GM23338 (cell line): ENCODE data around the gene PGBD5. TPM values are rescaled to one million over a fixed set of nuclear protein-coding genes. Genes with fewer than 3 reads are reported as not detected.

ENCODE experiments used
- ATAC-seq: fragments of 200-7000 bp; cut with Tn5 transposase; 3 replicates; pipeline ENCODE4 v1.9.1; 2020
- DNase-seq: peaks from one replicate; pipeline ENCODE4 v3.0.0-alpha.2; 2015; ENCODE audit warnings: low spot score
- H2AFZ ChIP-seq: fragments of 200-600 bp; sonication (generic); 2 replicates; pipeline ENCODE4 v1.8.0; 2016; ENCODE audit warnings: antibody characterized with exemption, mild to moderate bottlenecking, moderate library complexity
- H3F3A ChIP-seq: fragments of 200-600 bp; sonication (generic); replicated peaks from 2 replicates; pipeline ENCODE4 v1.8.0; 2017; ENCODE audit warnings: antibody characterized with exemption, mixed run types, low read depth
- H3K27ac ChIP-seq: fragments of 200-600 bp; sonication (generic); 2 replicates; pipeline ENCODE4 v1.6.1; 2016; ENCODE audit warnings: low read depth
- H3K27me3 ChIP-seq: fragments of 200-600 bp; sonication (generic); 2 replicates; pipeline ENCODE4 v1.8.0; 2016; ENCODE audit warnings: mild to moderate bottlenecking, mixed run types, moderate library complexity; ENCODE audit not compliant: insufficient read depth
- H3K36me3 ChIP-seq: fragments of 200-600 bp; sonication (generic); 2 replicates; pipeline ENCODE4 v1.8.0; 2016; ENCODE audit warnings: mild to moderate bottlenecking; ENCODE audit not compliant: insufficient read depth
- H3K4me1 ChIP-seq: fragments of 200-600 bp; sonication (generic); 2 replicates; pipeline ENCODE4 v1.8.0; 2016; ENCODE audit warnings: mild to moderate bottlenecking, moderate library complexity; ENCODE audit not compliant: insufficient read depth
- H3K4me2 ChIP-seq: fragments of 200-600 bp; sonication (generic); 2 replicates; pipeline ENCODE4 v1.7.1; 2017; ENCODE audit warnings: mixed run types
- H3K4me3 ChIP-seq: fragments of 200-600 bp; sonication (generic); 2 replicates; pipeline ENCODE4 v1.6.1; 2016; ENCODE audit warnings: mixed run types
- H3K79me2 ChIP-seq: fragments of 200-600 bp; sonication (generic); replicated peaks from 2 replicates; pipeline ENCODE4 v1.8.0; 2017; ENCODE audit warnings: mild to moderate bottlenecking; ENCODE audit not compliant: insufficient read depth
- H3K9me2 ChIP-seq: fragments of 200-600 bp; sonication (generic); 2 replicates; pipeline ENCODE4 v1.8.0; 2017; ENCODE audit not compliant: insufficient read depth
- H4K20me1 ChIP-seq: fragments of 200-600 bp; sonication (generic); replicated peaks from 2 replicates; pipeline ENCODE4 v1.8.0; 2017; ENCODE audit warnings: mild to moderate bottlenecking; ENCODE audit not compliant: insufficient read depth
- H3K27ac Mint-ChIP-seq: 2 replicates; pipeline ENCODE4 v1.8.0; 2020; ENCODE audit warnings: inconsistent platforms, mild to moderate bottlenecking, moderate library complexity, mixed read lengths
- H3K27me3 Mint-ChIP-seq: 3 replicates; pipeline ENCODE4 v1.8.0; 2022; ENCODE audit warnings: low read depth, mild to moderate bottlenecking, moderate library complexity, mixed read lengths, inconsistent platforms; ENCODE audit not compliant: insufficient read depth, poor library complexity
- H3K36me3 Mint-ChIP-seq: 3 replicates; pipeline ENCODE4 v1.8.0; 2021; ENCODE audit warnings: low read depth, mild to moderate bottlenecking, inconsistent platforms, moderate library complexity, mixed read lengths
- H3K4me1 Mint-ChIP-seq: 3 replicates; pipeline ENCODE4 v1.8.0; 2020; ENCODE audit warnings: mild to moderate bottlenecking, inconsistent platforms, mixed read lengths
- H3K4me3 Mint-ChIP-seq: 3 replicates; pipeline ENCODE4 v1.8.0; 2021; ENCODE audit warnings: moderate library complexity, mild to moderate bottlenecking, inconsistent platforms, mixed read lengths
- H3K9me3 Mint-ChIP-seq: 3 replicates; pipeline ENCODE4 v1.8.0; 2020; ENCODE audit warnings: moderate library complexity, mild to moderate bottlenecking, inconsistent platforms, mixed read lengths
- CREB1 ChIP-seq: fragments of 250-450 bp; sonication (Bioruptor Pico); IDR thresholded peaks from 2 replicates; pipeline ENCODE4 v1.5.0; 2020; ENCODE audit warnings: low read depth, mild to moderate bottlenecking, moderate library complexity
- CTCF ChIP-seq, 2 experiments: fragments of 200-600 bp in 1 of 2; sonication (generic) in 1 of 2; conservative IDR thresholded peaks; 2 replicates each; pipeline versions ENCODE4 v1.5.1 to v1.6.1; 2016 to 2017; ENCODE audit warnings: antibody characterized with exemption in 2 of 2, low read depth in 2 of 2, mild to moderate bottlenecking in 2 of 2, moderate library complexity in 1 of 2
- ETS1 ChIP-seq: IDR thresholded peaks from 2 replicates; pipeline ENCODE4 v1.6.1; 2016; ENCODE audit warnings: antibody characterized with exemption
- EZH2 ChIP-seq: fragments of 200-600 bp; sonication (generic); IDR thresholded peaks from one replicate; pipeline ENCODE4 v1.8.0; 2017; ENCODE audit warnings: antibody characterized with exemption, mild to moderate bottlenecking, low read depth; ENCODE audit not compliant: unreplicated experiment
- EZH2phosphoT487 ChIP-seq: fragments of 200-600 bp; sonication (generic); IDR thresholded peaks from one replicate; pipeline ENCODE4 v1.8.1; 2018; ENCODE audit warnings: antibody characterized with exemption; ENCODE audit not compliant: unreplicated experiment
- JUNB ChIP-seq: IDR thresholded peaks from one replicate; pipeline ENCODE4 v1.6.1; 2016; ENCODE audit warnings: antibody characterized with exemption; ENCODE audit not compliant: unreplicated experiment
- NANOG ChIP-seq: IDR thresholded peaks from 2 replicates; pipeline ENCODE4 v1.6.1; 2016; ENCODE audit warnings: antibody characterized with exemption, borderline replicate concordance
- POLR2AphosphoS5 ChIP-seq: IDR thresholded peaks from 2 replicates; pipeline ENCODE4 v1.6.1; 2016; ENCODE audit warnings: antibody characterized with exemption, low read depth
- REST ChIP-seq: IDR thresholded peaks from one replicate; pipeline ENCODE4 v1.6.1; 2018; ENCODE audit warnings: antibody characterized with exemption; ENCODE audit not compliant: unreplicated experiment
- STAT1 ChIP-seq: IDR thresholded peaks from one replicate; pipeline ENCODE4 v1.6.1; 2016; ENCODE audit warnings: antibody characterized with exemption; ENCODE audit not compliant: unreplicated experiment
- ZNF114 ChIP-seq: fragments of 250-450 bp; sonication (Bioruptor Pico); IDR thresholded peaks from 2 replicates; pipeline ENCODE4 v1.5.0; 2020; ENCODE audit warnings: mild to moderate bottlenecking, moderate library complexity
- ZNF331 ChIP-seq: fragments of 250-450 bp; sonication (Bioruptor Pico); IDR thresholded peaks from 2 replicates; pipeline ENCODE4 v1.5.0; 2020; ENCODE audit warnings: low read depth, mild to moderate bottlenecking, moderate library complexity
- polyA plus RNA-seq: library from polyadenylated mRNA; unstranded; fragments of >200 nt; fragmentation: Nextera tagmentation; extraction: Ambion mirVana; gene quantifications from 2 replicates; pipeline ENCODE4 v1.2.1, GENCODE V29; 2016
- total RNA-seq: library from RNA; depleted of rRNA; stranded (reverse); fragments of >200 nt; shearing (Covaris generic); gene quantifications from 2 replicates; pipeline ENCODE4 v1.2.3, GENCODE V29; 2014

Gene PGBD5
- total and polyA plus RNA-seq, 2 experiments from 2014 or later: 3.4 to 16.6 TPM

- TF ChIP-seq STAT1: no peak
- TF ChIP-seq ZNF114 (CRISPR knock-in tag): no peak
- no peak for TF ChIP-seq CREB1 (CRISPR knock-in tag)
- no peak for TF ChIP-seq ETS1
- TF ChIP-seq POLR2AphosphoS5: no peak
- no peak for TF ChIP-seq CTCF (conservative IDR thresholded peaks at IDR 0.05; ENCODE audit: low read depth in 2 of 2)
- no peak for TF ChIP-seq ZNF331 (CRISPR knock-in tag)
- no peak for TF ChIP-seq EZH2phosphoT487
Measured at GRCh38 chr1:230379928-230380327, 46.2 kb downstream of the PGBD5 start (continued).

GRCh38 chr1:230379462-230379861 lies 46.7 kb downstream of the PGBD5 start:
- Histone ChIP-seq H3K4me2 (no peak overlapping the region), H3K79me2 (peaks cover 11% of the 10 kb centered on the region; the same call in 1 of the 2 replicates), H3K4me1 (peaks cover 26% of the 10 kb centered on the region), H3F3A (no peaks in the 10 kb centered on the region), H3K36me3 (0 out of 2 replicates have a peak, but pooled peaks cover 4% of the 10 kb centered on the region), H3K4me3 (no peak overlapping the region), H3K27me3 (no peaks in the 10 kb centered on the region), H3K9me2 (0 out of 2 replicates have a peak, but pooled peaks cover 3% of the 10 kb centered on the region), H3K27ac (no peak overlapping the region), H4K20me1 (no peaks in the 10 kb centered on the region), H2AFZ (no peak overlapping the region)
- ATAC-seq: no peak
- H3K27ac Mint-ChIP-seq: no peak overlapping the region
- H3K9me3 Mint-ChIP-seq: peaks cover 12% of the 10 kb centered on the region
- DNase-seq: no peak
- H3K36me3 Mint-ChIP-seq: peaks cover 22% of the 10 kb centered on the region
- no peaks in the 10 kb centered on the region for H3K27me3 Mint-ChIP-seq
- peaks cover 38% of the 10 kb centered on the region for H3K4me1 Mint-ChIP-seq
- no peak overlapping the region for H3K4me3 Mint-ChIP-seq
- TF ChIP-seq STAT1 (no peak), EZH2phosphoT487 (no peak), CREB1 (CRISPR knock-in tag) (no peak), REST (no peak), ETS1 (no peak), CTCF (conservative IDR thresholded peaks at IDR 0.05; ENCODE audit: low read depth in 2 of 2) (no peak), ZNF331 (CRISPR knock-in tag) (no peak), NANOG (no peak), EZH2 (no peak), ZNF114 (CRISPR knock-in tag) (no peak), JUNB (no peak), POLR2AphosphoS5 (no peak)
